Type B pancreatic cell (in vitro differentiated cells): ENCODE data around the gene EPB41L1. TPM values are rescaled to one million over a fixed set of nuclear protein-coding genes. Genes with fewer than 3 reads are reported as not detected.

ENCODE experiments used
- DNase-seq: peaks from one replicate; pipeline ENCODE4 v3.0.0; 2021; ENCODE audit warnings: mixed read lengths; ENCODE audit not compliant: unreplicated experiment; ENCODE audit errors: extremely low spot score
- H3K27ac Mint-ChIP-seq: 2 replicates; pipeline ENCODE4 v1.8.0; 2021; ENCODE audit warnings: mild to moderate bottlenecking, mixed read lengths
- H3K27me3 Mint-ChIP-seq: 2 replicates; pipeline ENCODE4 v1.8.0; 2021; ENCODE audit warnings: mixed read lengths
- H3K36me3 Mint-ChIP-seq: 2 replicates; pipeline ENCODE4 v1.8.0; 2021; ENCODE audit warnings: mixed read lengths
- H3K4me1 Mint-ChIP-seq: one replicate; pipeline ENCODE4 v1.8.0; 2021; ENCODE audit warnings: mixed read lengths; ENCODE audit not compliant: unreplicated experiment
- H3K4me3 Mint-ChIP-seq: 2 replicates; pipeline ENCODE4 v1.8.0; 2021; ENCODE audit warnings: mild to moderate bottlenecking, mixed read lengths
- H3K9me3 Mint-ChIP-seq: 2 replicates; pipeline ENCODE4 v1.8.0; 2021; ENCODE audit warnings: mixed read lengths
- total RNA-seq: library from RNA; stranded (reverse); gene quantifications from 2 replicates; pipeline ENCODE4 v1.2.1, GENCODE V29; 2021; ENCODE audit warnings: low replicate concordance
- TF ChIP-seq, protein P1 (sequence below): fragments of 200-600 bp; sonication (generic); conservative IDR thresholded peaks from 2 replicates; pipeline ENCODE4 v1.5.0; 2021; ENCODE audit warnings: antibody characterized with exemption, mild to moderate bottlenecking

EPB41L1 gene
- total RNA-seq, 1 donor from 2014 or later, result 68.1 TPM

DNA sequence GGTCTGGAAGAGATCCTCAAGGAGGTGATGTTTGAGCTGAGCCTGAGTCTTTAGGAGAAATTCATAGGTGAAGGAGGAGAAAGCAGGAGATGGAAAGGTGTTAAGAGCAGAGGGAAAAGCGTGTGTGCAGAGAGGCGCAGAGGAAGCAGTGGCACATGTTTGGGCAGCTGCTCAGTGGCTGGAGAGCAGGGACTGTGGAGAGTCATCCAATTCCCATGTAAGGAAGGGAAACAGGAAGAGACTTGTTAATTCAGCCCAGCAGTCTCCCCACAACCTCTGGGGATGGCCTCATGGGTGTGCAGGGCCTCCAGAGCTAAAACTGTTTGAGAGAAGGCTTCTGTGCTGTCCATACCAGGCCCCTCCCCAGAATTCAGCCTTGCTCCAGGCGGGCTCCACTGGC, 98.0 kb downstream of the EPB41L1 start:
- Mint-ChIP-seq H3K4me1 (no peaks in the 10 kb centered on the region), H3K27me3 (no peaks in the 10 kb centered on the region), H3K36me3 (peaks cover 11% of the 10 kb centered on the region), H3K9me3 (no peaks in the 10 kb centered on the region), H3K27ac (no peak overlapping the region), H3K4me3 (no peak overlapping the region)
- no peak for DNase-seq
- TF ChIP-seq, protein P1, sequence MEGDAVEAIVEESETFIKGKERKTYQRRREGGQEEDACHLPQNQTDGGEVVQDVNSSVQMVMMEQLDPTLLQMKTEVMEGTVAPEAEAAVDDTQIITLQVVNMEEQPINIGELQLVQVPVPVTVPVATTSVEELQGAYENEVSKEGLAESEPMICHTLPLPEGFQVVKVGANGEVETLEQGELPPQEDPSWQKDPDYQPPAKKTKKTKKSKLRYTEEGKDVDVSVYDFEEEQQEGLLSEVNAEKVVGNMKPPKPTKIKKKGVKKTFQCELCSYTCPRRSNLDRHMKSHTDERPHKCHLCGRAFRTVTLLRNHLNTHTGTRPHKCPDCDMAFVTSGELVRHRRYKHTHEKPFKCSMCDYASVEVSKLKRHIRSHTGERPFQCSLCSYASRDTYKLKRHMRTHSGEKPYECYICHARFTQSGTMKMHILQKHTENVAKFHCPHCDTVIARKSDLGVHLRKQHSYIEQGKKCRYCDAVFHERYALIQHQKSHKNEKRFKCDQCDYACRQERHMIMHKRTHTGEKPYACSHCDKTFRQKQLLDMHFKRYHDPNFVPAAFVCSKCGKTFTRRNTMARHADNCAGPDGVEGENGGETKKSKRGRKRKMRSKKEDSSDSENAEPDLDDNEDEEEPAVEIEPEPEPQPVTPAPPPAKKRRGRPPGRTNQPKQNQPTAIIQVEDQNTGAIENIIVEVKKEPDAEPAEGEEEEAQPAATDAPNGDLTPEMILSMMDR, result no peak

DNA sequence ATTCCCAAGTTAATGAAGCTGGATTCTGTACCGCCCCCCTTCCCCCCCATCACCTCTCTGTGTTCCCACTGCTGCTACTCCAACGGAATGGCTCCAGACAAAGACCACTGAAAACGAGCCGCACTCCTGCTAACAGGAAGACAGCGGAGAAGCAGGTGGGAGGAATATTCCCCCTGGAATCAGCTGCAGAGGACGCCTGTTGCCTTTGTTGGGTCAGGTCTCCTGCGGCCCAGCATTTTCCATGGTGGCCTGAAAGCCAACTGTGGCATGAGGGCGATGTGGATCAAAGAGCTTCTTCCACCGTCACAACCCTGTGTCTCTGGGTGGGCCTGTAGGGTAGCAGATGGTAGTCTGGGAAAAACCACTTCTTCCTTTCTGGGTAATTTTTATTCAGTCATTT, 98.5 kb downstream of the EPB41L1 start:
- no peaks in the 10 kb centered on the region for H3K27me3 Mint-ChIP-seq
- no peaks in the 10 kb centered on the region for H3K9me3 Mint-ChIP-seq
- H3K36me3 Mint-ChIP-seq, result peaks cover 8% of the 10 kb centered on the region
- no peaks in the 10 kb centered on the region for H3K4me1 Mint-ChIP-seq
- DNase-seq, result no peak
- H3K4me3 Mint-ChIP-seq, result no peak overlapping the region
- TF ChIP-seq, protein P1, result no peak
- H3K27ac Mint-ChIP-seq, result no peak overlapping the region

DNA sequence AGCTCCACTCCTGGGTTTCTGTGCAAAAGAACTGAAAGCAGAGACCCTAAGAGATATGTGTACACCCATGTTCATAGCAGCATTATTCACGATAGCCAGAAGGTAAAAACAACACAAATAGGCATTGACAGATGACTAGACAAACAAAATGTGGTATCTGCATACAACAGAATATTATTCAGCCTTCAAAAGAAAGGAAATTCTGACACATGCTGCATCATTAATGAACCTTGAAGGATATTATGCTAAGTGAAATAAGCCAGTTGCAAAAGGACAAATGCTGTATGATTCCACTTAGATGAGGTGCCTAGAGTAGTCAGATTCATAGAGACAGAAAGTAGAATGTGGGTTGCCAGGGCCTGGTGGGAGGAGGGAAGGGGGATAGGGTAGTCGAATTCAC, 99.5 kb downstream of the EPB41L1 start:
- TF ChIP-seq, protein P1, result no peak
- Mint-ChIP-seq H3K27me3 (no peaks in the 10 kb centered on the region), H3K36me3 (peaks cover 6% of the 10 kb centered on the region), H3K9me3 (no peaks in the 10 kb centered on the region), H3K4me3 (no peak overlapping the region), H3K4me1 (no peaks in the 10 kb centered on the region), H3K27ac (no peak overlapping the region)
- DNase-seq, result no peak

DNA sequence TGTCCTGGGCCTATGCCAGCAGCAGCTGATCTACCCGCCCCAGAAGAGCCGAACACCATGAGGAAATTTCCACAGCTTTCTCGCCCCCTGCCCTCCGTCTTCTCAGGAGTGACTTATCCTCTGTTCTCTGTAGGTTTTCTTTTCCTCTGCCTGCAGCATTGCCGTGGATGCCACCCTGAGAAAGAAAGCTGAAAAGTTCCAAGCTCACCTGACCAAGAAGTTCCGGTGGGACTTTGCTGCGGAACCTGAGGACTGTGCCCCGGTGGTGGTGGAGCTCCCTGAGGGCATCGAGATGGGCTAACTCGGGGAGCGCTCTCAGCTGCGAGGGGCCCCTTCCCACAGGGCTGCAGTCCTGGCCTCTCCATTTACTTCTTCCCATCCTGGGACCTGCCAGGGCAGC, 100.9 kb downstream of the EPB41L1 start:
- TF ChIP-seq, protein P1, result no peak
- Mint-ChIP-seq H3K27me3 (no peaks in the 10 kb centered on the region), H3K27ac (no peak overlapping the region), H3K4me1 (no peaks in the 10 kb centered on the region), H3K4me3 (no peak overlapping the region), H3K9me3 (no peaks in the 10 kb centered on the region), H3K36me3 (peaks cover 6% of the 10 kb centered on the region)
- no peak for DNase-seq

DNA sequence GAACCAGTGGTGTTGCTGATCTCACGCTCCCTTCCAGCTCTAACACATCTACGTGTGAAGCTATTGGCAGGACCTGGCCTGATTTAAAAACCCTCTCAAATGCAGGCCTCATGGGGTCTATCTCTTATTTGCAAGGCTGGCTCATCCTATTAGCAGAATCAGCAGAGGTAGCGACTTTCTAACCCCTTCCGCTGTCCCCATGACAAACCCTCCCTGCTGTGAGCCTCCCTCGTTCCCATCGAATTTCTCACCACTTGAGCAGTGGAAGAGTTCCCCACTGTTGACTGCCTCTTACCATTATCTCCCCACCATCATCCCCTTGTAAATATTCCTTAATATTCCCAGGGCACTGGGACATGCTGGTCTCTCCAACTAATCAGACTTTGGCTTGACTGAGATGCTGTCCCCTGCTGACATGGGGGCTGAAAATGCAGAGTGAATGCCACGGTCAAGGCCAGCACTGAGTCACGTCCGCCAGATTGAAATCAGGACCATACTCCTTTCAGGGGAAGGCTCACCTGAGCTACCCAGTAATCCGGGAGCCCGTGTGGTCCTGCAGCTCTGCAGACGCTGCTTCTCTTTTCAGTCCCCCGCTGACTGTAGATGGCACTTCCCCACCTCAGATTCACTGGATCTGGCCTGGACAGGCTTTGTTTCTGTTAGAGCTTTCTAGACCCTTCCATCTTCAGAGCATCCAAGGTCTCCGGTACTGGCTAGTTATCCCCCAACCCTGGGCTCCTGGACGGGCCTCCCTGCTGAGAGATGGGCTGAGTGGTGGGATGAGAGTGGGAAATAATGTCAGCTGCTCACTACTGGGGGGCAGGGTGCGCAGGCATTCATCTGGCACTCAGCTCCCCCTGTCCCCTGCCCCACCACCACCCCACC, 104.9 kb downstream of the EPB41L1 start:
- Mint-ChIP-seq H3K9me3 (no peaks in the 10 kb centered on the region), H3K27me3 (no peaks in the 10 kb centered on the region), H3K4me3 (no peak overlapping the region), H3K27ac (no peak overlapping the region), H3K36me3 (no peaks in the 10 kb centered on the region), H3K4me1 (no peaks in the 10 kb centered on the region)
- TF ChIP-seq, protein P1, result no peak
- DNase-seq, result no peak
